ENCODE results near the gene REPS2.
"Not testable (repeated sequence)": the region's sequence is repeated elsewhere in the genome, so short reads cannot be mapped to it uniquely, and the experiment has no call there.

Gene REPS2

GRCh38 chrX:16946361-16946964, at the start of gene REPS2:
TSS of gene REPS2 (plus strand) at chrX:16946658. CDS start at chrX:16946862, 204 bp downstream.
- DNase-seq (ENCODE audit: low read depth) = peak; percentile 14

DNA sequence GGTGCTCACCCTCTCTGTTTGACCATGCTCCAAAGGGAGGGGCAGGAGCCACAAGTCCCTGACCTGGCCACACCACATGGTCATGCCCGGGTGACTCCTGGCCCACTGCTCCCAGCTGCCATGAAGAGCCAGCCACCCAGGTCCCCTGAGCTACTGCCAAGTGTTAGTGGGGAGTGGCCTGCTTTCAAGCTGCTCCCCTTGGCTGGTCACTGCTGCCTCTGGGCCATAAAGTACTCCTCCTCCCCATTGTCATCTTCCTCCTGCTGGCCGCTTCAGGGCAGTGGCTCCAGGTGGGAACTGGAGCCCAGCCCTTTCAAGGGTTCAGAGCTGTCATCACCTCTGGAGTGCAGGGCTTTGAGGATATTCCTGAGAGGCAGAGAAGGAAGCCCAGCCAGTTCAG, 49.0 kb upstream of the REPS2 start:
- no peak for DNase-seq (ENCODE audit: low read depth)

GRCh38 chrX:16903274-16904022, 43.0 kb upstream of the REPS2 start:
- DNase-seq (ENCODE audit: low read depth) = no peak

GRCh38 chrX:16910376-16910775, 36.1 kb upstream of the REPS2 start:
- no peak for DNase-seq (ENCODE audit: low read depth)

DNA sequence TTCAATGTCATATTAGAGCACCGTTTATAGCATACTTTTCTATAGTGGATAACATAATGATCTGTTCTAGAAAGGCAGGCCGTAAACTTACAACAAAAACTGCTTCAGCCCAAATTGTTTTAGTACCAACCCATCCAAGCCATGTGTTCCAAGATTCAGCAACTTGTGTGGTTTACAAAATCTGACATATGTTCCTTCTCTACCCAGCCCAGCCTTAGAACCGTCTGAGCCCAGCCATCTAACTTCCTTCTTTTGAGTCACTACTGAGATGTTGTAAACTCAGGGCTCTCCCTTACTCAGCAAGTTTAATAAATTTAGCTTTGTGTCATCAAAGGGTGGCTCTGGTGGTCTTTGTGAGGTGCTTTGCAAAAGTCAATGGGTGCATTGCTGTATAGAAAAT, 32.4 kb upstream of the REPS2 start:
- DNase-seq (ENCODE audit: low read depth) = no peak

DNA sequence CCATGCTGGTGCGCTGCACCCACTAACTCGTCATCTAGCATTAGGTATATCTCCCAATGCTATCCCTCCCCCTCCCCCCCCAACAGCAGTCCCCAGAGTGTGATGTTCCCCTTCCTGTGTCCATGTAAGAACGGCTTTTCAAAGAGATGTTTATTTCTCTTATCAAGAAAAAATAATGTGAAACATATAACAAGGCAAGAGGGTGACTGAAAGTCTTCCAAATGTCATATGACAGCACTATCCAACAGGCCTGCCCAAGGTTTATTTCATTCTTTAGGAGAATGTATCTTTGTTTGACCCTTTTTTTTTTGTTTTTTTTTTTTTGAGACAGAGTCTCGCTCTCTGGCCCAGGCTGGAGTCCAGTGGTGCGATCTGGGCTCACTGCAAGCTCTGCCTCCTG, 29.9 kb upstream of the REPS2 start:
- DNase-seq (ENCODE audit: low read depth) = no peak

- no peak for DNase-seq (ENCODE audit: low read depth)
Observed at GRCh38 chrX:16917120-16917519, 29.3 kb upstream of the REPS2 start.

- no peak for DNase-seq (ENCODE audit: low read depth)
Observed at GRCh38 chrX:16918979-16919378, 27.5 kb upstream of the REPS2 start.

- no peak for DNase-seq (ENCODE audit: low read depth)
Observed at GRCh38 chrX:16920075-16920474, 26.4 kb upstream of the REPS2 start.

DNA sequence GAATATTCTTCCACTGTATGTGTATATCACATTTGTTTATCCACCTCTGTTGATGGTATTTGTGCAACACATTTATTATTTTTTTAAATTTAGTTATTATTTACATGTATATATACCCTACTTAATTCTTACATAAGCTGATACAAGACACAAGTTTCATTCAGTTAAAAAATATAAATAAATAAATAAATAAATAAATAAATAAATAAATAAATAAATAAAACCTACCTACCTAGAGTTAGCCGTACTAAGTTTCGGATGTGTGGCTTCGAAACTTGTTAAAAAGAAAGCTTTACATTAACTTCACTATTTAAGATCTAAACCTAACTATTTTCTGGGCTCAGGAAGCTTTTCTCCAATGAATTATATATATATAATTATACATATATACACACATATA, 23.3 kb upstream of the REPS2 start:
- no peak for DNase-seq (ENCODE audit: low read depth)

GRCh38 chrX:16924631-16925480, 21.6 kb upstream of the REPS2 start:
- DNase-seq (ENCODE audit: low read depth) = no peak

- DNase-seq (ENCODE audit: low read depth) = no peak
Observed at GRCh38 chrX:16930392-16930791, 16.1 kb upstream of the REPS2 start.

- DNase-seq (ENCODE audit: low read depth) = no peak
Observed at GRCh38 chrX:16931371-16931770, 15.1 kb upstream of the REPS2 start.

DNA sequence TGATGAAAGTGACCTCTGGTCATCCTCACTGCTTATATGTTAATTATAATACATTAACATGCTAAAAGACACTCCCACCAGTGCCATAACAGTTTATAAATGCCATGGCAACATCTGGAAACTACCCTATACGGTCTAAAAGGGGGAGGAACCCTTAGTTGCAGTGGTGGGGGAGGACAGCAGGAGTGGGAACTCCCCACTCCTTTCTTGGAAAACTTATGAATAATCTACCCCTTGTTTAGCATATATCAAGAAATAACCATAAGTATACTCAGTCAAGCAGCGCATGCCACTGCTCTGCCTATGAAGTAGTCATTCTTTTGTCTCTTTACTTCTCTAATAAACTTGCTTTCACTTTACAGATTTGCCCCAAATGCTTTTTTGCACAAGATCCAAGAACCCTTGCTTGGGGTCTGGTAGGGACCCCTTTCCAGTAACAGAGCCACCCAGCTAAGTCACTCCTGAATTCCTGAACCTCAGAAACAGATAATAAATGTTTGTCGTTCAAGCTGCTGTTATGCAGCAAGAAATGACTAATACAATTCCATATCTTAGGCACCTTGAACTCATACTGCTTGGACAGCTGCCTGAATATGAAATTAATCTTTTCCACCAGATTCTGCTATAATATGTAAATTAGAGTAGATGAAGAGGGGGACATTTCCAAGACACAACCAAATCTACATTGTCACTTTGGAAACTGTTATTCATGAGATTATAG, 14.4 kb upstream of the REPS2 start:
- DNase-seq (ENCODE audit: low read depth) = no peak

DNA sequence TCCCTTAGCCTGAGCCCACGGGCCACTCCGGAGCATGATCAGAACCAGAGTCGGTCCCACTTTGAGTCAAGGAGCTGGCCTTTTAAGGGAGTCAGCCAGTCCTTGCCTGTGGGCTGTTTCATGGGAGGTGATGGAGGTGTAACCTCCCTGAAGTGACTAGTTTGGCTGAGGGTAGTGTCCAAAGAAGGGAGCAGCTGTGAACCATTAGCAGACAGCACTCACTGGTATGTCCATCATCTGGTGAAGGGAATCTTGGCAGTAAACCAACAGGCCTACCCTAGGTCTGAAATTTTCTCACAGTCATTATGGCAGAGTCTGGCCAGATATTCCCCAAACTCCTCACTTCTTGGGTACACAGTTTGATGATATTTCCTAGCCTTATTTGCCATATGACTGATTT, 12.3 kb upstream of the REPS2 start:
- no peak for DNase-seq (ENCODE audit: low read depth)

DNA sequence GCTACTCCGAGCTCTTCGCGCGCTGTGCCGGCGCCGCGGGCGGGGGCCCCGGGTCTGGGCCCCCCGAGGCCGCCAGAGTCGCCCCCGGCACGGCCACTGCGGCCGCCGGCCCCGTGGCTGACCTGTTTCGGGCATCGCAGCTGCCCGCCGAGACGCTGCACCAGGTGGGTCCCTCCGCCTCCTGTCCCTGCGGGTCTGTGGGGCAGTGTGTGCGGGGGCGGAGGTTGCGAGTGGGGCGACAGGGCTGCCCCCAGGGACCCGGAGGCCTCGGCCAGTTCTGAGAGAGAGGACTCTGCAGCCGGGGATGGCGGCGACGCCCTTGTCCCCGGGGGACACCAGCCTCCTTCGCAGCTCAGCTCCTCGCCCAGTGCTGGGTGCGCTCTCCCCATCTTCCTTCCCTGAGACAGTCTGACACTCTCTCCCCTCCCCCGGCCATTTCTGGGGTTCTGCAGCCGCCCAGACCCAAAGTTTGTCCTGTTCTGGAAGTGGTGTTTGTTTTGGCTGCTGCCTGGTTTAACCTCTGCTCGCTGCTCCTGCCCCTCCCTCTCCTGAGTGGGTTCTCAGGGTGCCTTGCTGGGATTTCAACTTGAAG, 609 bp downstream of the REPS2 start:
- DNase-seq (ENCODE audit: low read depth) = no peak

GRCh38 chrX:16950423-16950822, 4.0 kb downstream of the REPS2 start:
- DNase-seq (ENCODE audit: low read depth) = no peak

- no peak for DNase-seq (ENCODE audit: low read depth)
Observed at GRCh38 chrX:16953606-16954211, 7.3 kb downstream of the REPS2 start.

GRCh38 chrX:16957751-16958150, 11.3 kb downstream of the REPS2 start:
- DNase-seq (ENCODE audit: low read depth) = no peak

DNA sequence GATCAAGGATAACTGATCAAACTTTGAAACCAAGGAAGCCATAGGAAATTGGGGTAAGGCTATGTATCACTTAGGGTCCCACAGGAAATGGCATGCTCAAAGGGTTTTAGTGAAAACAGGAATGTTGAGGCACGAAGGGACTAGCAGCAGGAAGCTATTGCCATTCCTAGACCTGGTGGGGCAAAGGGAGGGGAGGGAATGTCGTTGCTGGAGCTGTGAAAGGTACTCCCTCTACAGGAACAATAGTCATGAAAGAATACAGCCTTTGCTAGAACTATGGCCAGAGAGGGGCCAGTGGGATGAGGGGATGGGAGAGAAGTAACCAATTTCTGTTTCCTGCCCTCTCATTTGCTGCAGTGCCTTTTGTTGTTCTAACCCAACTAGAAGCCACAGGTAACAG, 11.9 kb downstream of the REPS2 start:
- DNase-seq (ENCODE audit: low read depth) = no peak

GRCh38 chrX:16962661-16963060, 16.2 kb downstream of the REPS2 start:
- not testable (repeated sequence) for DNase-seq (ENCODE audit: low read depth)

DNA sequence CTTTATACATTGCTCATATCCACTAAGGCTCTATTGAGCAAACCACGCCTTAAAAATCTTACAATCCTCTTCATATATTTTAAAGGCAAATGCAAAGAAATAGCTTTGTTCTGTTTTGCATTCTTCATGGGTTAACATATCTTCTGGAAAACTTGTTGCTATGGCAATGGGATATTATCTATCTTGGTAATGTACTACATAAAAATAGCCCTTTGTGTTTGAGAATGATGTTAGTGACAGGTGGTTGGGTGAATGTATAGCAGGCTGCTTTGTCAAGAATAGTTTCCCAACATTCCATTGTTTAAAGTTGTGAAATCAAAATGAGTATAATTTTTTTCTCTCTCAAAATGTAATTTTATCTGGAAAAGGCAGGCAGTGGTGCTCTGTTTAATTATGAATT, 16.8 kb downstream of the REPS2 start:
- no peak for DNase-seq (ENCODE audit: low read depth)
